ENCODE results near the gene DOCK10.
A peak's percentile ranks its signal among the peaks of the same experiment; 100 is the strongest.

DOCK10 gene

DNA sequence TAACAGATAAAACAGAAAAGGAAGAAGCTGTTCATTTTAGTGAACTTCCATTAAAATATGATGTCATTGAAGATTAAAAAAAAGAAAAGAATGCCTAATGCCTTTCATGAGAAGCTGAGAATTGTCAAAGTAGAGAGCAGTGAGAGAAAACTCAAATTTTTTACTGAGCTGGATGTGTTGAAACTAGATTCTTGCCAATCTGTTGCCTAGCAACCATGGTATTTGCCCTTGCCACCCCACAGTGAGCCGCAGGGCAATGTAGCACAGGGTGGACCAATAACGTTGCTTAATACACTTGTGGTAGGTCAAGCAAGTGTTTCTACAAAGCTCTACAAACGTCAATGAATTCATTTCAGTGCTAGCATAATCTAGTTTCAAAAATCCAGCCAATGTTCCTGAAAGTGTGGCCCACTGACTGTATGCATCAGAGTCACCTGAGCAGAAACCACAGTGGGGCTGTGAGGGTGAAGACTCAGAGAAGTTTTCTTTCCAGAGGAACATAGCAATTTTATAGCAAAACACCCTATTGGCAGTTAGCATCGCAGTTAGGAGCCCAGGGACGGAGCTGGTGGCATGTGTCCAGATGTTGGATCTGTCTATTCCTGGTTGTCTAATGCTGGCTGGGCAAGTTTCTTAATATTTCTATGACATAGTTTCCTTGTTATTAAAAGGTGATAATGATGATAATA is 132.2 kb downstream of the DOCK10 start:
- peak; percentile 43 to 71 for DNase-seq

DNA sequence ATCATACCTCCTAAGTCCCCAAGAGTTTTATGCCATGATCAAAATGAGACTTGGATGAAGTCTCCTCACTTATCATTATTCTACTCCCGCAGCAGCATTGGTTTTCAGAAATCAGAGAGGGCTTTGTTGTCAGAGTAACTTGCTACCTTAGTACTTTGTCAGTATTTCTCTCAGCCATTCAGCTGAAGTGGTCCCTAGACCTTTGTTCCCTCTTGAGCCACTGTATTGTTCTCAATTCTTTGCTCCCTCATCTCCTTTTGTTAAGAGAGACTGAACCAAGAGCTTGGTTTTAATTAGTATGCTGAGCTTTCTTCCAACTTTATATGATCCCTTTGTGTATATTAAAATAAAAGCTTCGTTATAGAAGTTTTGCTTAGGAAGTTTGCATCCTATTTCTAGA is 133.4 kb downstream of the DOCK10 start:
- no peak for DNase-seq

DNA sequence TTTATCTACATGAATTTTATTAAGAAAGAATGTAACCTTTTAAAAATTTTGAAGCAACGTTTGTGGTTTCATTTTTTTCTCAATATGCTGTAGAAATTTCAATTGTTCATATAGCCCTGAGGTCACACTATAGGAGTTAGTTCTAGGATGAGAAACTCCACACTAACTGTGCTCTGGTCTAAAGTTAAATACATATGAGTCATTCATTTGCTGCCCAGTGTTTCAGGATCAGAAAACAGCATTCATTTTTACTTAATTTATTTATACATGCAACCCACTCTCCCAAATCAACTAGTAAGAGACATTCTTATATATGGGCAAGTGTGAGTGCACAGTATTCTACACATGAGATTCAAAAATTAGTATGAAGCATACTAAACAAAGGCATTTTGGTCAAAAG is 137.9 kb downstream of the DOCK10 start:
- DNase-seq, result no peak

DNA sequence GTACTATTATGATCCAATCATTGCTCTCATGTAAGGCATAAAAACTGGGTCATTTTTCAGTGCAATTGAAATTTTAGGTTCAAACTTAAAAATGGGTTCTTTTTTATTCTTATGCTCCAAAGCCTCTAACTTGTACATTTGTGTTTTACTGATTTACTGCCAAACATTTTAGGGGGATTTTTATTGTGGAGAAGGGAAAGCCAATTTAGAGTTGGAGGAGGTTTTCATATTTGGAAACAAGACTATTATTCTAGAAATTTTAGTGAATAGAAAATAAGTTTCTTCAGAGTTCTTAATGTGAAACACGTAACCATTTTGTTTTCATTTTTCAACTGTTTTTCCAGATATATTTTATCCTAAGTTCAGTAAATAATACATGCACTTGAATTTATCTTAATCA is 138.6 kb downstream of the DOCK10 start:
- DNase-seq, result no peak

DNA sequence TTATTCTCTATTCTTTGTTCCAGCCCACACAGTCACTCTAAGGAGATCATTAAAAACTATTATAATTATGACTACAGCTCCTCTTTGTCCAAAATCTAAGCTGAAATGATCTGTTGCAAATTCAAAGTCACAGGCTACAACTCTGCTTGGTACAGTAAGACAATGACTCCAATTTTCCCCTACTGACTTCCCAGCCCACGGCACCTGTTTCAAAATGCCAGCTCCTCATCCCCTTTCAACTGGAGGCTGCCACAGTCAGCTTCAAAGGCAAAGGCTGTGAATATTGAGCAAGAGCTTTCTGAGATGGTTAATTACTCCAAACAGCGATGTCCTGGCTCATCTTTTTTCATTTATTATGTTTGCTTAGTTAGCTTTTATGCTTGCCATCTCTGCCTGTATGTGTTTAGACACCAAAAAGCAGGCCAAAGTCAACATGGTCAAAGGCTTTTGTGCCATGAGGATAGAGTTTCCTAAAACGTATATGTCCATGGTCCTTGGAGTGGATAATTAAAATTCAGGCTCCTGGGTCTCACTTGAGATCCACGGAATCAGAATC is 141.1 kb downstream of the DOCK10 start:
- no peak for DNase-seq

DNA sequence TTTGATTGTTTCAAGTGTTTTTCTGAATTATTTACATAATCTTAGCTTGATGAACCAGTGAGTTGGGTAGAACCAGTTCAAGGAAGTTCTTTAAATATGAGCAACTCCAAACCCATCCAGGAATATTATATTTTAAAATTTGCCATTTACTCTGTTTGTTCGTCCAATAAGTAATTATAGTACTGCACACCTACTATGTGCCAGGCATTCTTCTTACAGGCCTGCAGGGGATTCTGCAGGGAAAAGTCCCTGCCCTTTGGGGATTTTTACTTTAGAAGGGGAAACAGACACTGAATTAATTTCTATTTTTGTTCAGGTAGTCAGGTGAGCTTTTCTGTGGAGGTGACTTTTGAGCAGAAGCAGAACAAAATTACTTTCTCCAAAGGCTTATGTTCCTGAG is 146.9 kb downstream of the DOCK10 start:
- no peak for DNase-seq

DNA sequence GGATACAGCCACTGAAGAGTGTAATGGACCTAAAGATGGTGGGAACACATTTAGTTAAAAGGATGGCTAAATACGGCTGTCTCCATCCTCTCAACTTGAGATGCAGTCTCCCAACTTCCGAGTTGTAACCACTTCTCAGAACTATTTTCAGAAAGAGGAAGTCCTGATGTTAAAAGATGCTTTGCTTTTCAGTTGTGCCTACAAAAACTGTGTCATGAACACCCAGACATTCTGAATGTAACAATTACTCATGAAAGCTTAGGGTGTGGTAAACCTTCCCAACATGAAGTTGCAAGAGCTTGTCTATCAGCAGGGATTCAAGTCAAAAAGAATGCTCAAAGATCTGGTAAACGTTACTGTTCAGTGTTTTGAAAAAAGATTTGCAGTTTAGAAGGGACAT is 147.9 kb downstream of the DOCK10 start:
- peak in 1 of 2 donors; percentile 17 for DNase-seq

DNA sequence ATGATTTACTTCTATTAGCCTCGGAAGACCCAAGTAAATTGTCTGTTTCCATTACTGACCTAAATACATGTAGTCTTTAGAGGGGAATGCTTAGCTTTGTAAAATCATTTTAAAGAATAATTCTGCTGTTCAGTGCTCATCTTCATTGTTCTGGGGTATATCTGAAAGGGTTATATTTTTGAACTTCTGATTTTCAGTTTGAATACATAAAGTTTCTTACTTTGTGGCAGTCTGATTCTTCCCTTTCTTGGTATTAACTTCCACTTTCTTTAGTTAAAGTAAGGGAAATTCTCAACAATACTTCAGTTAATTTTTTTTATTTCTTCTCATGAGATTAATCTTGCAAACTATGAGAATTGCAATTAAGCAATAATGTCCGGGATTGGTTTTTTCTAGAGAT is 148.4 kb downstream of the DOCK10 start:
- no peak for DNase-seq

DNA sequence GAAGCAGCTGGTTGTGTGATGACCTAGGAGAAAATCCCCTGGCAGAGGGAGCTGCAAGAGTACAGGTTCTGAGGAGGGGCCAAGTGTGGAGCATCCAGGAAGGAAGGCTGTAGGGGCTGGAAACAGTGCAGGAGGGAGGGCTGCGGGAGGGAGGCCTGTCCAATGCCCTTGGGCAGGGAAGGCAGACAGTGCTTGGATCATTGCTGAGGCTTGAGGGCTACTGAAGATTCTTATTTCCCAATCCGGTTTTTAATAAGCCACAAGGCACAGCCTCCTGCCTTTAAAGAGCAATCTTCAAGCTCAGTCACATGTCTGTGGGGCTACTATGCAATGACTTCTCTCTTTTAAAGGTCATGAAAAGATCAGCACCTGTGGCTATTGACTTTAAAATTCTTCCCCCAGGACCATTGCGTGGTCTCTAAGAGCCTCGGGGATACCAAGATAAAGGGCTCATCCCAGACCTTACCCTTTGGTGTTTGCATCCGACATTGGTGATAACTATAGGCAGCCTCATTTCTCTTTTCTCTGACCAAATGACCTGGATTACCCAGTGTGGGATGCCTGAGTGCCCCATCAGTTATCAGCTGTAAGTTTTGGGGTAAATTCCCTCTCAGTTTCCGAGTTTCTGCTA is 149.6 kb downstream of the DOCK10 start:
- DNase-seq, result peak in 1 of 2 donors; percentile 6

DNA sequence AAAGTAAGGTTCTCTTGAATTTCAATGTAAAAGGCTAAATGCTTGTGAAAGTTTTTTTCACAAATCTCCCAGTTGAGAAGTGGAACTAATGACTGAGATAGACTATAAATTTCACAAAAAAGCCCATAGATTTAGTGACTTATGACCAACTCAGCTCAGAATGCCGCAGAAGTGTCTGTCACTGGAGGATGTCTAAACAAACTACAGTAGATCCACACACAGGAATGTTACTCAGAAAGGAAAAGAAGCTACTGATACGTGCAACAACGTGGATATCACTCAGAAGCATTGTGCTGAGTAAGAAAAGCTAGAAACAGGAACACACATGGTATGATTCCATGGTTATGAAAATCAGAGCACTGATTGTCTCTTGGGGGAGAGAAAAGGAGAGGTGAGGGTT is 151.9 kb downstream of the DOCK10 start:
- DNase-seq, result no peak

DNA sequence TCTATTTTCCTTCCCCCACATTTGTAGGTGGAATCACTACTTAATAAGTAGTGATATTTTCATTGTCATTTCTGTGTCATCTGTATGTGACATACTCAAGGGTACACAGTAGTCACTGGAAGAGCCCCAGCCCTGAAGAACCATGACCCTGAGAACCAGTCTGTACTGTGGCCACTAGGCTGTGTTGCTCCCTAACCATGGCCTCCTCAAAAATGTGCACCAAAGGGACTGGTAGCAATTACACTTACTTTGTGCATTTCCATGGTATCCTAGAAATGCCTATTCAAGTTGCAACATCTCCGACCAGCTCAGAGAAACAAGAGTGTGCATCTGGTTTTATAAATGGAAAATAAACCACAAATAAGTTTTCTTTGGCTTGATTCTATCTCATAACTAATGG is 155.1 kb downstream of the DOCK10 start:
- DNase-seq, result peak in 1 of 2 donors; percentile 12

DNA sequence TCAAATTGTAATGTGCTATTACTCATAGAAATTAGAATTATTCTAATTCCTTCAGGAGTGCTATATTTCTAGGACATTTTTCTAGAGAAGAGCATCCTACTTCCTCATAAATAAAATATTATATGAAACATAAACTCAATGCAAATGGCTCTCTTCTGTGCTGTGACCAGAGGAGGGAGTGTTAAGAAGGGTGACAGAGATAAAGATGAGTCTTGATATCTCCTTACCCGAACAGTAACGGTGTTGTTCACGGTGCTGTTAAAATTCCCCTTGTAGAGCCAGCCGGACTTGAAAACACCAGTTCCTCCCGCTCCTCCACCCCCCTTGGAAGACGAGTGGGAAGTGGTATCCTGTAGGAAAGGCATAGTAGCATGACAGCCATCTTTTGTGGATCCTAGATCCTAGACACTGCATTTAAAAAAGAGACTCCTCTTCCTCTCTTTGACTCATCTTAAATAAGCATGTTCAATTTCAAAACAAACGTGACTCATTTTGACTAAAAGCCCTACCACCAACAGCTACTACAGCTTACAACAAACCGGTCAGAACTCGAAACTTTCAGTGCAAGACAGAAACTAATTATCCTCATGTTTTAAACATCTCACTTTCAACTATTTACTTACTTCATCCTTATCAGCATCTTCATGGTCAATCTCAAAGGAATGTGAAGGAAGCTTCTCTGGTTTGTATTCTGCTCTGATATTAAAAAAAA is 156.3 kb downstream of the DOCK10 start:
- DNase-seq, result no peak

DNA sequence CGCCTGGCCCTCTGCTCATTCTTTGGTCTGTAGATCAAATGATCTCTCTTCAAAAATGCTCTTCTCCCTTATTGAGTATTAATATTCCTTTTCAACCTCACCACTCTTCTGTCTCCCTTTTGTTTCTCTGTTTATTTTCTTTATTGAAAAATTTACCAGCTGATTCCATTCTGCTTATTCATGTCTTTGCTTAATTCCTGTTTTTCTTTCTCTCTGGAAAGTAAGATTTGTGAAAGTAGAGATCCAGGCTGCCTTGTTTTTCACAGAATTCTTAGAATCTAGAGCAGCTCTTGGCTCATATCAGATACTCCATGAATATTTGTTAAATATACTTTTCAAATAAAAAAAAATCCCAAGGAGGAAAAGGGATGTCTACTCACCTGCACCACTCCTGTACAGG is 157.0 kb downstream of the DOCK10 start:
- DNase-seq, result no peak

DNA sequence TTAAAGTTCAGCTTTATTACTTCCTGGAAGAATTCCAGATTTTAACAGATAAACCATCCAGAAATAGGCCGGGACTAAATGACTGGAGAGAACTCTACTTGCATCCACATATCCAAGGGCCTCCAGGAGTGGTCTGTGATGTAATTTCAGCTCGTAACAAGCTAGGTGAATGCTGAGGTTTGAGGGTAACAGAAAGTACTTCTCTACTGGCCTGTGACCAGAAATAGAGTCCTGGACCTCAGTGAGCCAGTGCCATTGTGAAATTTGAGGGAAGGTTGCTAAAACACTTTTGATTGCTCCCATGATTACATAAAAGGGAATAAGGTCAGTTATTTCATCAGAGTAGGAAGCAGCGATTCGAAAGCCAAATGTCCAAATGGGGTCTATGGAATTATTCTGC is 158.1 kb downstream of the DOCK10 start:
- no peak for DNase-seq

DNA sequence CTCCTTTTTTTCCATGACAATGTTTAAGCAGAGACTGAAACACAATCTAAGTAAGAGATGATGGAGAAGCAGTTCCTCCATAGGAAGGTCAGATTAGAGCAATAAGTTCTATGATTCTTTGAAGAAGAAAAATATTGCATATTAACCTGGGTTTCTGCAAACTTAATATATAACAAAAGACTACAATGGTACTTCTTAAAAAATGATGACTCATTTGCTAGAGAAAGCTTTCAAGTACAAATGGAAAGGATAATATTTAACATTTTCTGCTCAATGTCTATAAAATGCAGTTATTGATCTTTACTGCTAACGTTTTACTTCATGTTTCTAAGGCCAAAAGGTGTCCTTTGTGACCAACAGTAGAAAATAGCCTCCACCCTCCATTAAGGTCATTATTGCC is 158.6 kb downstream of the DOCK10 start:
- DNase-seq, result no peak

DNA sequence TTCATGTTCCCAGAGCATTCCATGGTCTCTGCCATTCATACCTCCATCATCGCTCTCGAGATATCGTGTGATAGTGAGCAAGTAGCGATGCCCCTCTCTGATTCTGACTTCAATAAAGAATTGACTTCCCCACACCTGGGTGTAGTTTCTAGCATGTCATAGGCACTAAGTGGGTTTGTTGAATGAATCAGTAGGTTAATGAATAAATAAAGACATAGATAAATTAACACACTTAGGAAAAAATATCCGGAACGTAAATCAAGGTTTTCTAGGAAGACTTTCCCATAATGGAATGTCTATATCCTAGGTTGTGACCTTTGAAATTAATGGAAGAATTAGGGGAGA is 159.1 kb downstream of the DOCK10 start:
- no peak for DNase-seq

DNA sequence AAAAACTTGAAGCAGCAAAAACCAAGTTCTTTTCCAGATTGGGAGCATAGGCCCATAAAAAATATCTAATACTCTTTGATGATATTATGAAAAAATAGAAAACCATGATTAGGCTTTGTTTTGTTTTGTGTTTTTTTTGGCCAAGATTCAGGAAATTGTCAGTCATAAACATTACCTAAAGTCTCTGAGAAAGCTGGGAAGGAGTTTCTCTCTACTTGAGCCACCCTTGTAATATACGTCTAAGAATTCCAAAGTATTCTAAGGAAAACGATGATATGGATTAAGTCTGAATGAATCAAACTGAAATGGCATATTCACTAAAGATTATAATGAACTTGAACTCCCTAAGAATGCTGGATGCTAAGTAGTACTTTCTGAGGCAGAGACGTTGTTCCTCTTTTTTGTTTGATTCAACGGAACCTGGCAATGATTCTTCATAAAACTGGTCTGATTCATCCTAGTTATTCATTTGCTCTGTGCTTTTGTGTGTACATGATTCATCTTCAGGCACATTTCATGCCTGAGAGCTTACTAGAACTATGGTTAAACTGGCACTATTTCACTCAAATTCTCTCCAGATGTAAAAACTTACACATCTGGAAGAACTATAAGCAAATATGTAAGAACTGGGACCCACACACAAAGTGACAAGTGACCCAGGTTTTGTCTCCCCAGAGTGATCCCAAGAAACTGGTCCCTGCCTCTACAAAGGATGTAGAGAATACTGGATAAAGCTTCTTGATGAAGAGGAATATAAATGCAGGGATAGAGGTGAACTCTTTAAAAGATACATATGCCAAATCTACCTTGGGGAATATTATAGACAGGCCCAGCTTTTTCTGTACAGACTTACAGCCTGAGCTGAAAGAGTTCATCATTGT is 159.7 kb downstream of the DOCK10 start:
- DNase-seq, result no peak

DNA sequence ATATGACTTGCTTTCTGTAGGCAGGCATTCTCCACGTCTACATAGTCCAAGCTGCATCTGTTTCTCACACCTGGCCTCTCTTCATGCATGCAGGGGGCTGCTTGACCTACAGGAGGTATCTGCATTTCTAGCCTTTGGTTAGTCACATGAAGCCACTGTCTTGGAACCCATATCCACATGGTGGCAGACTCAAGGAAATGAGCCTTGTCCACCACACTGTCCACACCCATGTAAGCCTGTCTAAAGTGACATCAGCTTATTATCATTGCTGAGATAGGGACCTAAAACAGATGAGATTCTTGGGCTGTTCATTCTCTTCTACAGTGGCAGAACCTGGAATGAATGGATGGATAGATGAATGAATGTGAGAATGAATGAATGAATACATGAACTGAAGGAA is 160.4 kb downstream of the DOCK10 start:
- DNase-seq, result no peak

DNA sequence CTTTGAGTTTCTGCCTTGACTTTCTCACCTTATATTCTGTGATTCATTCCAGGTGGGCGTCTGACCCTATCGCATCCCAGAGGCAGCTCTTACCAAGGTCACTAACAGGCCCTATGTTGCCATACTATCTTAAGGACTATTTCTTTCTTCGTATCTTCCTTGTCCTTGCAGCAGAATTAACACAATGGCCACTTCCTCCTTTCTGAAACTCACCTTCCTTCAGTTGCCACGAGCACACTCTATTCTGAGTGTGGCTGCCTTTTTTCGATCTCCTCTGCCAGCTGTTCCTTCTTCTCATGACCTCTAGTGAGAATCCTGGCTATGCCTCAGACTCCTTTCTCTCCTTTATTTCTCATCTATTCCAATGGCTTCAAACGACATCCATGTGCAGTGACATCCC is 165.7 kb downstream of the DOCK10 start:
- no peak for DNase-seq

DNA sequence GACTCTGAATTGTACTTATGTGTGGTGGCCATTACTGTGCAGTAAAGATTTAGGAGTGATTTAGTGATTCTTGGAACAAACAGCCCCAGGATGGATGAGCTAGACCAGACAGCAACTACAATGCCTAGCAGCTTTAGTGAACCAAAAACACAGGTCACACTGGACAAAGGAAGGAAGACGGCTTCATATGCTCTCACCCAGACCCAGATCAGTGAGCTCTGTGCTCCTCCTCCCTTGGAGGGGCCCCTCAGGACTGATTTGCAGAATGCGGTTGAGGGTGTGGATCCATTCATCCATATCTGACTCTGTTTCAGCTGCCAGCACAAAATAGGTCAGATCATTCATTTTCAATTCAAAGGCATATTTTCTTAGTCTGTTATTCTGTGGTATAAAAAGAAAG is 166.4 kb downstream of the DOCK10 start:
- DNase-seq, result no peak

DNA sequence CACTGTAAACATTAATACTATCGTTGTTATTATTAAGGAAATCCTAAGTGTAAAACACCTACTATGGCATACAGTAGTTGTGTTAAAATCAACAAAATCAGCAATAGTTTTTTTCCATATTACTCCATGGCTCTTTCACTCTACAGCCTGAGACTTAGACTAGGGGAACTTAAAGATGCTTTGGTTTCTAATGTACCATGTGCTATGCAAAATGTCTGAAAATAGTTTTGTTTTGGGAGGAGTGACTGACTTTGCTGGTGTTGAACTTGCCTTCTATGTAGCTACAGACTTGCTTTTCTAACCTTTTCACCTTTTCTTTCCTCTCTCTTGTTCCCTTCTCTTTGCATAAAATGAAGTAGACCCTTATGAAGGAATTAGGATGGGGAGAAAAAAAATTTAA is 167.1 kb downstream of the DOCK10 start:
- DNase-seq, result no peak

DNA sequence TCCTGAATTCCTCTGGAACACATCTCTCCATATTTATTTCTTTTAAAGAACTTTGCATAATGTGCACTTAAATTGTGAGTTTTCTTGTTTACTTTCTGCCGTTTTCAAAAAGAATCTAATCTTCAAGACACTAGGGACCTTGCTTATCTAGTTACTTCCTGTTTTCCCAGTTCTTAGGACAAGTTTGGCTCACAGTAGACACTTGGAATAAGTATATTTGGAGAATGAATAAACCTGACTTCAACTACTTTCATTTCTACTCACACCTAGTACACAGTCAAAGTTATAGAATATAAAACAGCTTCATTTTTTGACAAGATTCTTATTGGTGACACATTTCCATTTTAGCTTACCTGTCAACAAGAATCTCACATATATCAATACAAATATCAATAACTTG is 170.5 kb downstream of the DOCK10 start:
- no peak for DNase-seq

DNA sequence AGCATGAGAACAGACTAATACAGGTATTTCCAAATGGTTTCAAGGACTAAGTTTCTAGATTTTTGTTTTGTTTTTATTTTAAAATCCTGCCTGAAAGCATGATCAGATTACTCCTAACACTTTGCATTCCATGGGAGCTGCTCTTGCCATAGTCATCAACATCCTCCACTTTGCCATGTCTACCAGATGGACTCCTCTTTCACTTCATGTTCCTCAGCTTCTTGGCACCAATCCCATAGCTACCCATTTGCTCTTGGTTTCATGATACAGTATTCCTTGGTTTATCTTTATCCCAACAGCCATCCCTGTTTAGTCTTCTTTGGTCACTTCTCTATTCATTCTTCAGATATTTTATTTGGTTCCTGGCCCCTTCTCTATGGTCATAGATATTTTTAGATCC is 171.9 kb downstream of the DOCK10 start:
- DNase-seq, result no peak
